ENCODE results near the gene GLTP.
"Not testable (repeated sequence)": the region's sequence is repeated elsewhere in the genome, so short reads cannot be mapped to it uniquely, and the experiment has no call there.

- not testable (repeated sequence) for TF ChIP-seq POLR2A, CTCF (IDR thresholded peaks at IDR 0.05)
These were observed 29.8 kb downstream of the GLTP start for GRCh38 chr12:109850518-109850917.
